ENCODE measurements around the gene NAPSA. TPM values are rescaled to one million over a fixed set of nuclear protein-coding genes. Genes with fewer than 3 reads are reported as not detected.

NAPSA gene
- total RNA-seq, 4 donors from 2014 or later = 1.3 TPM; not detected in 2

DNA sequence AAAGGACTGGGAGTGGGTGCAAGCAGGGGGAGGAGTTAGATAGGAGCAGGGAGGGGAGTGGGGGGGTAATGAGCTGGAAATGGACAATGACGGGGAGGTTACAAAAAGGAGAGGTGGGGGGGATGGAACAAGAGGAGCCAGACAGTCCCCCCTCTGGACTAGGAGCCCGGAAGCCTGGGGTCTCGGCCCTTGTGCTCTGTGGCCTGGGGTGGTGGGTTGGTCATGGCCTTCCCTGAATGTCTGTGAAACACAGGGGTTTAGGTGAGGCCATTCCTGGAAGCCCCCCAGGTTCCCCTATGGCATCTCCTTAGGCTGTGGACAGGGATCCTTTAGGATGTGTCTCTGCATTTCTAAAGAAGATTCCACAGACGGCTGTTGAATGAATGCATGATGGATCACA, 48.3 kb downstream of the NAPSA start:
- DNase-seq (ENCODE audit: low spot score) (no peak), ATAC-seq (ENCODE audit: low FRiP score) (no peak)
- TF ChIP-seq, protein P1, sequence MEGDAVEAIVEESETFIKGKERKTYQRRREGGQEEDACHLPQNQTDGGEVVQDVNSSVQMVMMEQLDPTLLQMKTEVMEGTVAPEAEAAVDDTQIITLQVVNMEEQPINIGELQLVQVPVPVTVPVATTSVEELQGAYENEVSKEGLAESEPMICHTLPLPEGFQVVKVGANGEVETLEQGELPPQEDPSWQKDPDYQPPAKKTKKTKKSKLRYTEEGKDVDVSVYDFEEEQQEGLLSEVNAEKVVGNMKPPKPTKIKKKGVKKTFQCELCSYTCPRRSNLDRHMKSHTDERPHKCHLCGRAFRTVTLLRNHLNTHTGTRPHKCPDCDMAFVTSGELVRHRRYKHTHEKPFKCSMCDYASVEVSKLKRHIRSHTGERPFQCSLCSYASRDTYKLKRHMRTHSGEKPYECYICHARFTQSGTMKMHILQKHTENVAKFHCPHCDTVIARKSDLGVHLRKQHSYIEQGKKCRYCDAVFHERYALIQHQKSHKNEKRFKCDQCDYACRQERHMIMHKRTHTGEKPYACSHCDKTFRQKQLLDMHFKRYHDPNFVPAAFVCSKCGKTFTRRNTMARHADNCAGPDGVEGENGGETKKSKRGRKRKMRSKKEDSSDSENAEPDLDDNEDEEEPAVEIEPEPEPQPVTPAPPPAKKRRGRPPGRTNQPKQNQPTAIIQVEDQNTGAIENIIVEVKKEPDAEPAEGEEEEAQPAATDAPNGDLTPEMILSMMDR (IDR thresholded peaks at IDR 0.05) = no peak

DNA sequence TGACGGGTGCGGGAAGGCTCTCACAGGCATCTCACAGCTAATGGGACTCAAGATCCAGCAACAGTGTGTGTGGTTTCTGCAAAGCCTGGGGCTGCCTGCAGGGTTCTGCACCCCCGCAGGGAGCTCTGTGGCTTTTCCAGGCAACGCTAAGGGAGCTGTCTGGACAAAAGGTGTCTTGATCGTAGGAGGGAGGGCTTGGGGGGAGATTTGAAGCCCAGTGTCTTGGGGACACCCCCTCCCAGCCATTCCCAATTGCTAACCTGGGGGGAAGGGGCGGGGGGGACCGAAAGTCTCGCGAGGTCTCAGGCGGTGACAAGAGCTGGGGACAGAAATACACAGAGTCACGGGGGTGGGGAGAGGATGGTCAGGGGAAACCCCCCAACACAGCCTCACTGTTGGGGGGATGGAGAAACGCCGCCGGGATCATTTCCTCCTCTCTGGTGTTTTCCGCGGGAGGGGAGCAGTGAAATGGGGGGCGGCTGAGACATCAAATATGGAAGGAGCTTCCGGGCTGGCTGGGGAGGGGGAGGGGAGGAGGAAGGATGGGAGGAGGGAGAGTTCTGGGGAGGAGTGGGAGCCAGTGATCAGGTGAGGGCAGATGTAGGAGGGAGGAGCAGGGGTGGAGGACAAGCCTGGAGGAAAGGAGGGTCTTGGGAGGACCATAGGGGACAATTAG, 49.5 kb downstream of the NAPSA start:
- TF ChIP-seq, protein P1 (IDR thresholded peaks at IDR 0.05) = no peak
- ATAC-seq (ENCODE audit: low FRiP score) (no peak), DNase-seq (ENCODE audit: low spot score) (no peak)

DNA sequence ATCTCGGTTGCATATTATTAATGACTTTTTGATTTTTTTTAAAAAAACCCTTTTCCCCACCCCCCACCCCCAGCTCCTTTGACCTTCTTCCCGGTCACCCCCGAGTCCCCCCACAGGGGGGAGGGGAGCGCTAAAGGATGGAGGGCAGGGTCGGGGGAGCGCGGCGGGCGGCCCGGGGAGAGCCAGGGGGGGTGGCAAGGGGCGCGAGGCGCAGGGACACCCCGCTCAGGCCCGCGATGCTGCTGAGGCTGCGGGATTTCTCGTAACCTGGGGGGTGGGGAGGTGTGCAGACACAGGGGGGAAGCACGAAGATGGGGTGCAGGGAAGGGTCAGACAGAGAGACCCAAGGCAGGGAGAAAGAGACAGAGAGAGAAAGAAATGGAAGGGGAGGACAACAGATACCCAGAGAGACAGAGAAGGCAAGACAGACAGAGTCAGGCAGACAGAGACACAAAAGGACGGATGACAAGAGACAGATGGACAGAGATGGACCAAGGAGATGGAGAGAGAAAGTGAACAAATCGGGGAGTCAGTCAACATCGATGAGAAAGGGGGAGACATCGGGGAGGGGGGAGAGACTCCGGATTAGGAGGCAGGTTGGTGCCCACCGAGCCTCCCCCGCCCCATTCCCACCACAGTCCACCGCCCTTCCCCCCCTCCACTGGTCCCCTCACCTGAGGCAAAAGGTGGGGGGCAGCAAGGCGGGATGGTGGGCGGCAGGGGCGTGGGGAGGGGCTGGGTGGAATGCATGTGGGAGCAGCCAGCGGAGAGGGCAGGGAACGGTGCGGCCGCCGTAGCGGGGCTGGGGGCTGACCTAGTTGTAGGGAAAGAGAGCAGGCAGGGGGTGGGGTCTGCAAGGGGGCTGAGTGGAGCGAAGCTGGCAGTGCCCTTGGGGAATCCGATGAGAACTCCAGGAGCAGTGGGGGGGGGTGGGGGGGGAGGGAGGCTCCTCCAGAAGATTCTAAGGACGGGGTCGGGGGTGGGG, 50.4 kb downstream of the NAPSA start:
- ATAC-seq (ENCODE audit: low FRiP score) = no peak
- no peak for DNase-seq (ENCODE audit: low spot score)
- TF ChIP-seq, protein P1 (IDR thresholded peaks at IDR 0.05) = no peak

DNA sequence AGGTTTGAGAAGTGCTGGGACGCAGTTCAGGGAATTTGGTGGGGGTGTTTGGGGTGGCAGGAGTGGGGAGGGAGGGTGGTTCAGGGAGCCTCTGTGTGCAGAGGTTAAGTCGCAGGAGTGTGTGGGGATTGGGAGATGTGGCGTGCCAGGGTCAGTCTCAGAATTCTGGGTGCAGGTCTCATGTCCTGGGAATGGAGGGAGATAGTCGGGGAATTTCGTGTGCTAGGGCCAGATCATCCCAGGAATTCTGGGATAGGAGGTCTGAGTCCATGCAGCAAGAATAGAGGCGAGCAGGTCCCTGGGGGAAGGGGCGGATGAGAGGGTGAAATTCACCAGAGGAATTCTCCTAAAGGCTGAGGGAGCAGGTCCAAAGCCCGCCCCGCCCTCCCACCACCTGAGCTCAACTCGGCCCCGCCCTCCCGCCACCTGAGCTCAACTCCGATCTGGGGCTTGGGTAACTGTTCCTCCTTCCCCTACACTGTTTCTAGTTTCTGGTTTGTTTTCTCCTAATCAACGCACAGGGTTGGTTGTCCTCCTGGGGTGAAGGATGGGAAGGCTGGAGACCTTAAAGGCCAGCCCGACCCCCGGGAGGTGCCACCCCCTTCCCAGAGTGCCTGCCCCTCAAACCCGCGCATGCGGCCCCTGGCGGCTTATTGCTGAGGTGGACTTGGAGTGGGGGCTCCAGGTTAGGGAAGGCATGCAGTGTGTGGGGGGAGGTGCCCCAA, 51.5 kb downstream of the NAPSA start:
- no peak for DNase-seq (ENCODE audit: low spot score)
- TF ChIP-seq, protein P1 (IDR thresholded peaks at IDR 0.05) = no peak
- no peak for ATAC-seq (ENCODE audit: low FRiP score)

DNA sequence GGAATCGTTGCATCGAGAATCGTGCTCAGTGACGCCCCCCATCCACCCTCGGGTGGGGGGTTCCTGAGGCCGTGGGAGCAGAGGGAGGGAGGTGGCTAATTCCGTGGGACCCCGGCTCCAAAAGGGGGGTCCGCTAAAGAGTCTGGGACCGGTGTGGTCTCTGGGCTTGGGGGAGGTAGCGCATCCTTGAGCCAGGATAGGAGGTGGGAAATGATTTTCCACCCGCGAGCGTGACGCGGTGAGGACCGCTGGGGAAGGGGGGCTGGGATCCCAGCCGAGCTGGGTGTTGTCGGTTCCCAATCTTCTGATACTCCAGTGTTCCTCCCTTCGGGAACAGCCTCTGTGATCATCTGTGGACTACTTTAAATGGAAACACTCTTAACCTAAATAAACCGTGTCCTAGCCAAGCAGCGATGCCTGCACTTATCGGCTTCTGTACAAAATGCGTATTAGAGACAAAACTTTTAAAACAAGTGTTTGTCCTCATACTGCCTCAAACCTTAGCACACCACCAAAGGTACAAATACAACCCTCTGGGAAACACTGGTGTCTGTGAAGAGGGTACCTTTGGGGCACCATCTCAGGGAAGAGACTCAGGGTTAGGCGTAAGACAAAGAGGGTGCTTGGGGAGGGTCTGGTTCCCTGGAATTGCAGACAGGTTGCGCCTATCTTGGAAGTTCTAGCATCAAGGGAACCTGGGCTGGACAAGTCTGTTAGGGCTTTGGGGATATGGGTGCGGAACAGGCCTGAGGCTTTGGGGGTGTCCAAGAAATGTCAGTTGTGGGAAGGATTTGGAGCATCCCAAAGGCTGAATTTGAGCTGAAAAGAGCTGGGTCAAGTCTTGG, 52.2 kb downstream of the NAPSA start:
- TF ChIP-seq, protein P1 (IDR thresholded peaks at IDR 0.05) = no peak
- ATAC-seq (ENCODE audit: low FRiP score) = no peak
- DNase-seq (ENCODE audit: low spot score) = no peak
